Coronary artery (tissue), 2 donors: ENCODE measurements around the gene AFF1.

Source experiments
- DNase-seq: peaks from one replicate; pipeline ENCODE4 v3.0.0-alpha.2; 2017; ENCODE audit warnings: low spot score
- H3K27ac ChIP-seq, 2 donors: fragments of 200-600 bp; sonication (generic); one replicate each; pipeline ENCODE4 v1.5.1; 2016 to 2019
- H3K4me3 ChIP-seq: fragments of 200-600 bp; sonication (generic); 2 replicates; pipeline ENCODE4 v1.5.1; 2016; ENCODE audit warnings: mild to moderate bottlenecking, moderate library complexity
- TF ChIP-seq, protein P1 (sequence below): fragments of 200-600 bp; sonication (generic); IDR thresholded peaks from one replicate; pipeline ENCODE4 v1.5.1; 2019; ENCODE audit warnings: antibody characterized with exemption

AFF1 gene

GRCh38 chr4:86895692-86896488 lies 38.9 kb upstream of the AFF1 start:
- TF ChIP-seq, protein P1, sequence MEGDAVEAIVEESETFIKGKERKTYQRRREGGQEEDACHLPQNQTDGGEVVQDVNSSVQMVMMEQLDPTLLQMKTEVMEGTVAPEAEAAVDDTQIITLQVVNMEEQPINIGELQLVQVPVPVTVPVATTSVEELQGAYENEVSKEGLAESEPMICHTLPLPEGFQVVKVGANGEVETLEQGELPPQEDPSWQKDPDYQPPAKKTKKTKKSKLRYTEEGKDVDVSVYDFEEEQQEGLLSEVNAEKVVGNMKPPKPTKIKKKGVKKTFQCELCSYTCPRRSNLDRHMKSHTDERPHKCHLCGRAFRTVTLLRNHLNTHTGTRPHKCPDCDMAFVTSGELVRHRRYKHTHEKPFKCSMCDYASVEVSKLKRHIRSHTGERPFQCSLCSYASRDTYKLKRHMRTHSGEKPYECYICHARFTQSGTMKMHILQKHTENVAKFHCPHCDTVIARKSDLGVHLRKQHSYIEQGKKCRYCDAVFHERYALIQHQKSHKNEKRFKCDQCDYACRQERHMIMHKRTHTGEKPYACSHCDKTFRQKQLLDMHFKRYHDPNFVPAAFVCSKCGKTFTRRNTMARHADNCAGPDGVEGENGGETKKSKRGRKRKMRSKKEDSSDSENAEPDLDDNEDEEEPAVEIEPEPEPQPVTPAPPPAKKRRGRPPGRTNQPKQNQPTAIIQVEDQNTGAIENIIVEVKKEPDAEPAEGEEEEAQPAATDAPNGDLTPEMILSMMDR = peak; percentile 54
- DNase-seq = no peak
- no peak overlapping the region for H3K27ac ChIP-seq

DNA sequence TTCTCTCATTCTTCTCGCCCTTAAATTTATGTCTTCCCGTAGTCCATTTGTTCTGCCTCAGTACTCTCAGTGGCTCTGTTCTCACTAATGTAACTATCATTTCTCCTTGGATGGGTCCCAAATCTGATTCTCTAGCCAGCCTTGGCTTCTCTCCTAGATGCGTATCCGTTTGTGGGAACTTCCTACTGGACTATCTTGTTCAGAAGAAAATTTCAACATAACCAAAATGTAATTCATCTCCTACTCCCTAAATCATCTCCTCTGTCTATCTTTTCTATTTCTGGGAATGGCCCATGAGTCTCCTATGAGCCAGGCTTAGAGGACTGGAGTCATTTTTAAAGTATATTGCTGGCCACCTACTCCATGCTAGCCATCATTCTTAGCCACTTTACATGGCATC lies 38.2 kb upstream of the AFF1 start:
- Histone ChIP-seq H3K4me3 (no peak overlapping the region), H3K27ac (no peak overlapping the region)
- TF ChIP-seq, protein P1 = no peak
- DNase-seq = no peak

More at GRCh38 chr4:86895692-86896488, 38.9 kb upstream of the AFF1 start:
- H3K4me3 ChIP-seq = no peak overlapping the region

GRCh38 chr4:86898562-86898961 lies 36.2 kb upstream of the AFF1 start:
- TF ChIP-seq, protein P1 = no peak
- Histone ChIP-seq H3K4me3 (no peak overlapping the region), H3K27ac (no peak overlapping the region)
- DNase-seq = no peak

DNA sequence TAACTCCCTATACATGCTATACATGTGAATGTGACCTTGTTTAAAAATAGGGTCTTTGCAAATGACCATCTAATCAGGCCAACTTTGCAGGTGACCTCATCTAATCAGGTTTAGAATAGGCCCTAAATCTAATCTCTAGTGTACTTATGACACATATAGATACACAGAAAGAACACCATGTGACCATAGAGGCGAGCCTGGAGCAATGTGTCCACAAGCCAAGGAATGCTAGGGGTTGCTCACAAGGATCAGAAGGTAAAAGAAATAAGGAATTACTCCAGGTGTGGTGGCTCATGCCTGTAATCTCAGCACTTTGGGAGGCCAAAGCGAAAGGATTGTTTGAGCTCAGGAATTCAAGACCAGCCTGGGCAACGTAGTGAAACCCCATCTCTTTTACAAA lies 32.9 kb upstream of the AFF1 start:
- TF ChIP-seq, protein P1 = no peak

DNA sequence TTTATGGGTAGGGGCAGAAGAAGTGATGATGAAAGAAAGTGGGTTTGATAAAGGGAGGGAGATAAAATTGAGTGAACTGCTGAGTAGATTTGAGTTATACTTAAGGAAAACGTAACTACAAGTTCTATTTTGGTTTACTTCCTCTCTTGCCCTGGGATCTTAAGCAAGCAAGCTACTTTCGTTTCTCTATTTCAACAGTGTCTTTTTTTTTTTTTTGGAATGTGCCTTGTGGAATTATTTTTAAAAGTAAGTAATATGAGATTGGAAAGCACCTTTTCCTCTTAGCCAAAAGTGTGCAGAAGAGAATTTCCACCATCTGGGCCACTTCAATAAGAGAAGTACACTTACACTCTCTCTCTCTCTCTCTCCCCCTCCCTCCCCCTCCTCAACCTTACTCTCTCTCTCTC lies 26.6 kb upstream of the AFF1 start:
- TF ChIP-seq, protein P1 = no peak
- Histone ChIP-seq H3K27ac (peak overlapping the region; percentile 57 to 80), H3K4me3 (no peak overlapping the region)
- no peak for DNase-seq

More for the DNA sequence above, 32.9 kb upstream of the AFF1 start:
- Histone ChIP-seq H3K4me3 (no peak overlapping the region), H3K27ac (no peak overlapping the region)
- no peak for DNase-seq

GRCh38 chr4:86909546-86910295 lies 25.1 kb upstream of the AFF1 start:
- Histone ChIP-seq H3K4me3 (no peak overlapping the region), H3K27ac (no peak overlapping the region)
- TF ChIP-seq, protein P1 = no peak
- no peak for DNase-seq
